H1 (cell line): ENCODE measurements around the gene OR13D1. TPM values are rescaled to one million over a fixed set of nuclear protein-coding genes. Genes with fewer than 3 reads are reported as not detected.

ENCODE experiments used
- CTCF ChIA-PET: fragments of 300-600 bp; sonication (Branson Sonifier 250); formaldehyde crosslinking; loops from one replicate; lab custom pipeline; 2021; ENCODE audit not compliant: partially characterized antibody; lab: Charles Lee
- POLR2A ChIA-PET: fragments of 300-600 bp; sonication (Branson Sonifier 250); formaldehyde crosslinking; loops from one replicate; lab custom pipeline; 2021; ENCODE audit warnings: inconsistent platforms; ENCODE audit not compliant: partially characterized antibody; lab: Charles Lee
- DNase-seq, 2 experiments: peaks; one replicate each; pipeline versions ENCODE4 v3.0.0 to v3.0.0-alpha.2; 2010 to 2022; ENCODE audit warnings: low spot score in 2 of 2, low read depth in 1 of 2, mixed read lengths in 1 of 2
- FAIRE-seq: peaks from 2 replicates; lab custom pipeline; 2011; peaks lifted over from hg19 to GRCh38; lab: Jason Lieb, UNC
- H2AFZ ChIP-seq: 2 replicates; pipeline ENCODE4 v1.8.1; 2012; ENCODE audit warnings: low read length, inconsistent platforms
- H2AK5ac ChIP-seq: 2 replicates; pipeline ENCODE4 v1.6.1; 2013; ENCODE audit warnings: low read depth, low read length
- H2BK120ac ChIP-seq: replicated peaks from 2 replicates; pipeline ENCODE3; 2013; ENCODE audit warnings: low read depth, low read length, inconsistent platforms
- H2BK12ac ChIP-seq: 2 replicates; pipeline ENCODE4 v1.6.1; 2013; ENCODE audit warnings: low read depth, low read length
- H2BK15ac ChIP-seq: 2 replicates; pipeline ENCODE4 v1.6.1; 2013; ENCODE audit warnings: low read length
- H2BK20ac ChIP-seq: 2 replicates; pipeline ENCODE4 v1.6.1; 2013; ENCODE audit warnings: low read length
- H2BK5ac ChIP-seq: 2 replicates; pipeline ENCODE4 v1.6.1; 2013; ENCODE audit warnings: low read depth, low read length
- H3K14ac ChIP-seq: 2 replicates; pipeline ENCODE4 v1.6.1; 2013; ENCODE audit warnings: inconsistent platforms; ENCODE audit not compliant: insufficient read length
- H3K18ac ChIP-seq: 2 replicates; pipeline ENCODE4 v1.6.1; 2013; ENCODE audit warnings: low read length; ENCODE audit errors: extremely low read depth
- H3K23ac ChIP-seq: 2 replicates; pipeline ENCODE4 v1.6.1; 2013; ENCODE audit warnings: inconsistent platforms; ENCODE audit not compliant: insufficient read length
- H3K23me2 ChIP-seq: 2 replicates; pipeline ENCODE4 v1.6.1; 2013; ENCODE audit warnings: low read depth, low read length
- H3K27ac ChIP-seq: 2 replicates; pipeline ENCODE4 v1.6.1; 2011; ENCODE audit warnings: low read depth, low read length, inconsistent platforms
- H3K27me3 ChIP-seq, 4 experiments: replicated peaks in 1 of 4; 1 replicate in 1 of 4; 2 replicates in 3 of 4; pipeline versions ENCODE4 v1.6.1 to v1.8.1; 2011 to 2013; ENCODE audit warnings: low read length in 3 of 4, mild to moderate bottlenecking in 3 of 4, inconsistent platforms in 2 of 4, mixed read lengths in 2 of 4, moderate library complexity in 1 of 4; ENCODE audit not compliant: control insufficient read depth in 3 of 4, insufficient read depth in 3 of 4; ENCODE audit errors: extremely low read depth in 1 of 4
- H3K36me3 ChIP-seq, 4 experiments: 2 replicates each; pipeline versions ENCODE4 v1.6.1 to v1.8.1; 2011 to 2013; ENCODE audit warnings: mild to moderate bottlenecking in 4 of 4, low read length in 3 of 4, moderate library complexity in 2 of 4, control low read depth in 1 of 4, inconsistent platforms in 1 of 4; ENCODE audit not compliant: insufficient read depth in 4 of 4, control insufficient read depth in 2 of 4
- H3K4ac ChIP-seq: replicated peaks from 2 replicates; pipeline ENCODE3; 2013; ENCODE audit warnings: low read length, low read depth, mixed read lengths, inconsistent platforms; ENCODE audit not compliant: insufficient read length
- H3K4me1 ChIP-seq, 4 experiments: replicated peaks in 1 of 4; 1 replicate in 1 of 4; 2 replicates in 3 of 4; pipeline versions ENCODE4 v1.6.1 to v1.8.1; 2011 to 2013; ENCODE audit warnings: low read length in 3 of 4, inconsistent platforms in 2 of 4, mixed read lengths in 1 of 4; ENCODE audit not compliant: insufficient read depth in 4 of 4, control insufficient read depth in 3 of 4
- H3K4me2 ChIP-seq, 2 experiments: 2 replicates each; pipeline versions ENCODE4 v1.6.1 to v1.8.1; 2011 to 2013; ENCODE audit warnings: low read depth in 2 of 2, low read length in 2 of 2, control low read depth in 1 of 2, inconsistent platforms in 1 of 2, mild to moderate bottlenecking in 1 of 2; ENCODE audit not compliant: insufficient read depth in 1 of 2
- H3K4me3 ChIP-seq, 4 experiments: fragments of 200-600, 300-600 bp in 1 of 4; sonication (generic), shearing (Covaris generic), sonication (Bioruptor Twin) in 1 of 4; 2 replicates each; pipeline versions ENCODE4 v1.5.1 to v1.8.1; 2011 to 2016; ENCODE audit warnings: low read length in 4 of 4, low read depth in 3 of 4, control low read depth in 2 of 4, inconsistent platforms in 2 of 4, mild to moderate bottlenecking in 2 of 4, mixed read lengths in 1 of 4, moderate library complexity in 1 of 4; ENCODE audit not compliant: insufficient read depth in 2 of 4; ENCODE audit errors: extremely low read depth in 1 of 4
- H3K56ac ChIP-seq: replicated peaks from 2 replicates; pipeline ENCODE3; 2013; ENCODE audit warnings: low read depth, mild to moderate bottlenecking, mixed read lengths, low read length, inconsistent platforms; ENCODE audit not compliant: insufficient read length
- H3K79me1 ChIP-seq: 2 replicates; pipeline ENCODE4 v1.6.1; 2013; ENCODE audit warnings: low read depth, low read length, control low read depth
- H3K79me2 ChIP-seq, 2 experiments: 2 replicates each; pipeline versions ENCODE4 v1.6.1 to v1.8.1; 2012 to 2013; ENCODE audit warnings: low read length in 2 of 2, mild to moderate bottlenecking in 2 of 2, inconsistent platforms in 1 of 2; ENCODE audit not compliant: insufficient read depth in 2 of 2, control insufficient read depth in 1 of 2
- H3K9ac ChIP-seq, 4 experiments: replicated peaks in 1 of 4; 1 replicate in 1 of 4; 2 replicates in 3 of 4; pipeline versions ENCODE4 v1.6.1 to v1.8.1; 2011 to 2013; ENCODE audit warnings: low read depth in 3 of 4, low read length in 3 of 4, control low read depth in 2 of 4, mild to moderate bottlenecking in 2 of 4, moderate library complexity in 2 of 4, inconsistent platforms in 1 of 4; ENCODE audit errors: extremely low read depth in 1 of 4
- H3K9me3 ChIP-seq, 2 experiments: 2 replicates each; pipeline versions ENCODE4 v1.6.1 to v1.8.1; 2012 to 2013; ENCODE audit warnings: mild to moderate bottlenecking in 2 of 2, moderate library complexity in 2 of 2, control low read depth in 1 of 2, inconsistent platforms in 1 of 2, low read depth in 1 of 2, low read length in 1 of 2, mixed read lengths in 1 of 2; ENCODE audit not compliant: insufficient read depth in 2 of 2
- H4K20me1 ChIP-seq, 2 experiments: replicated peaks in 1 of 2; 2 replicates each; pipeline versions ENCODE3 to v1.8.1; 2011 to 2013; ENCODE audit warnings: inconsistent platforms in 2 of 2, low read length in 2 of 2, mild to moderate bottlenecking in 1 of 2; ENCODE audit not compliant: insufficient read depth in 2 of 2, control insufficient read depth in 1 of 2
- H4K5ac ChIP-seq: 2 replicates; pipeline ENCODE4 v1.6.1; 2013; ENCODE audit warnings: low read length, low read depth, mixed read lengths, inconsistent platforms; ENCODE audit not compliant: insufficient read length
- H4K8ac ChIP-seq: 2 replicates; pipeline ENCODE4 v1.8.0; 2013; ENCODE audit warnings: mild to moderate bottlenecking, moderate library complexity, low read length, inconsistent platforms; ENCODE audit not compliant: insufficient read depth; ENCODE audit errors: extremely low read depth
- H4K91ac ChIP-seq: replicated peaks from 2 replicates; pipeline ENCODE3; 2013; ENCODE audit warnings: low read length, mixed read lengths, inconsistent platforms; ENCODE audit not compliant: insufficient read length
- CHD2 ChIP-seq: IDR thresholded peaks from 2 replicates; pipeline ENCODE4 v1.6.1; 2012; ENCODE audit warnings: low read length, improper control_type of control experiment
- WGBS, 2 experiments: shearing (Covaris generic) in 1 of 2; methylation state at CpG; one replicate each; pipeline versions ENCODE4 v1.1.6 to v1.1.7; 2013 to 2015; ENCODE audit warnings: low lambda C conversion rate in 2 of 2, mixed read lengths in 2 of 2, inconsistent platforms in 1 of 2, low coverage in 1 of 2, missing lambda C conversion rate in 1 of 2; ENCODE audit not compliant: insufficient replicate concordance in 2 of 2, insufficient coverage in 1 of 2, insufficient read length in 1 of 2; ENCODE audit errors: extremely low coverage in 1 of 2, missing lambda C conversion rate in 1 of 2; 5-methylcytosine and 5-hydroxymethylcytosine counted together
- polyA plus RNA-seq, 7 experiments: library from polyadenylated mRNA; depleted of rRNA in 3 of 7; stranded (reverse) in 5 of 7; unstranded in 2 of 7; fragments of >200 nt in 5 of 7; fragments of 200-250 nt in 2 of 7; gene quantifications; 1 replicate in 5 of 7; 2 replicates in 1 of 7; 4 replicates in 1 of 7; pipeline versions ENCODE4 v1.2.1 to v1.2.3, GENCODE V29; 2011 to 2013; ENCODE audit warnings: missing spikeins in 2 of 7, mixed read lengths in 2 of 7
- total RNA-seq: library from RNA; stranded (reverse); fragmentation: NEBNext Ultra II Directional; extraction: Animal tissue kit (Norgen Biotek cat#: 25700); gene quantifications from 2 replicates; pipeline ENCODE4 v1.2.1, GENCODE V29; 2021

OR13D1 gene
- total and polyA plus RNA-seq, 2 of the 8 experiments (the other 6 are each of a cell fraction or from before 2014, with no cell fraction given), result not detected

- no peak for FAIRE-seq
Observed at GRCh38 chr9:104658496-104659195, 35.7 kb upstream of the OR13D1 start.

More at GRCh38 chr9:104658496-104659195, 35.7 kb upstream of the OR13D1 start:
- no peaks in the 10 kb centered on the region; a peak in 1 of 7 replicates for H3K27me3 ChIP-seq
- no peaks in the 10 kb centered on the region for H4K20me1 ChIP-seq
- H3K4me3 ChIP-seq, result no peak overlapping the region
- H3K79me1 ChIP-seq, result no peaks in the 10 kb centered on the region
- no peak overlapping the region for H2AK5ac ChIP-seq
- H3K23ac ChIP-seq, result no peak overlapping the region
- H4K5ac ChIP-seq, result no peak overlapping the region
- DNase-seq, result no peak
- no peaks in the 10 kb centered on the region for H3K4me1 ChIP-seq
- no peak overlapping the region for H2BK20ac ChIP-seq
- no peak overlapping the region for H3K56ac ChIP-seq
- no peak overlapping the region for H3K14ac ChIP-seq
- no peak overlapping the region for H3K27ac ChIP-seq
- H3K9me3 ChIP-seq, result no peaks in the 10 kb centered on the region
- H3K4ac ChIP-seq, result no peak overlapping the region
- H3K79me2 ChIP-seq, result no peaks in the 10 kb centered on the region
- H2AFZ ChIP-seq, result no peak overlapping the region
- no peaks in the 10 kb centered on the region for H3K23me2 ChIP-seq
- H3K4me2 ChIP-seq, result no peak overlapping the region
- no peak overlapping the region for H4K8ac ChIP-seq
- no peak overlapping the region for H3K9ac ChIP-seq
- no peak overlapping the region for H2BK5ac ChIP-seq
- 82% methylated on average over 2 of the region's 2 CpGs; no CpG with 5 or more reads in 1 of the 2 experiments for WGBS, 2 experiments
- no peaks in the 10 kb centered on the region for H3K36me3 ChIP-seq
- ChIA-PET CTCF (interaction anchor here (0.6 kb wide), 1 partner anchor 22 kb away, joined by 3 read pairs; no protein-coding TSS in a partner anchor), POLR2A (no interaction called here)
- H2BK15ac ChIP-seq, result no peak overlapping the region
- no peak overlapping the region for H4K91ac ChIP-seq
- H3K18ac ChIP-seq, result no peak overlapping the region
- H2BK120ac ChIP-seq, result no peak overlapping the region
- H2BK12ac ChIP-seq, result no peak overlapping the region
- TF ChIP-seq CHD2, result no peak
